HEK293 (cell line): Measurements from ENCODE around the gene CD79A.
A peak's percentile ranks its signal among the peaks of the same experiment; 100 is the strongest.

ENCODE experiments used
- CTCF ChIA-PET: fragments of 350-600 bp; formaldehyde crosslinking; extraction: SDS; loops from one replicate; lab custom pipeline; 2021; ENCODE audit warnings: antibody characterized with exemption; lab: Yijun Ruan, JAX
- POLR2A ChIA-PET: fragments of 300-600 bp; formaldehyde crosslinking; extraction: SDS; loops from one replicate; lab custom pipeline; 2020; ENCODE audit warnings: antibody characterized with exemption, inconsistent platforms; lab: Yijun Ruan, JAX
- H3K27ac ChIP-seq: fragments of 200-500 bp; sonication (Bioruptor generic); 2 replicates; pipeline ENCODE4 v1.5.1; 2014; ENCODE audit warnings: low read depth, low read length, control low read depth, inconsistent platforms; ENCODE audit errors: extremely low read depth
- H3K36me3 ChIP-seq, 2 experiments: fragments of 200-500 bp in 1 of 2; sonication (Bioruptor generic) in 1 of 2; 1 replicate in 1 of 2; 2 replicates in 1 of 2; pipeline ENCODE4 v1.5.1; 2014 to 2017; ENCODE audit warnings: inconsistent platforms in 2 of 2, low read length in 2 of 2; ENCODE audit not compliant: control insufficient read depth in 2 of 2, insufficient read depth in 1 of 2
- H3K4me1 ChIP-seq: fragments of 200-500 bp; sonication (Bioruptor generic); 2 replicates; pipeline ENCODE4 v1.5.1; 2014; ENCODE audit warnings: mild to moderate bottlenecking, low read length, inconsistent platforms; ENCODE audit not compliant: control insufficient read depth, insufficient read depth
- H3K4me3 ChIP-seq: 2 replicates; pipeline ENCODE4 v1.5.1; 2011; ENCODE audit warnings: low read depth, mild to moderate bottlenecking, control low read depth, low read length, moderate library complexity
- H3K9me3 ChIP-seq: fragments of 200-500 bp; sonication (Bioruptor generic); 2 replicates; pipeline ENCODE4 v1.5.1; 2014; ENCODE audit warnings: low read depth, low read length, inconsistent platforms; ENCODE audit not compliant: control insufficient read depth, insufficient read depth
- BCL11B ChIP-seq: fragments of 450-650 bp; formaldehyde crosslinking; IDR thresholded peaks from 2 replicates; pipeline ENCODE4 v1.5.1; 2016; ENCODE audit warnings: low read depth, missing biosample characterization, missing genetic modification characterization
- GLI2 ChIP-seq: fragments of 450-650 bp; formaldehyde crosslinking; IDR thresholded peaks from 2 replicates; pipeline ENCODE4; 2017; ENCODE audit warnings: missing biosample characterization, missing genetic modification characterization, low read depth, borderline replicate concordance
- GLI4 ChIP-seq: fragments of 450-650 bp; formaldehyde crosslinking; IDR thresholded peaks from 2 replicates; pipeline ENCODE4 v1.5.1; 2016; ENCODE audit warnings: missing biosample characterization, missing genetic modification characterization
- MEIS1 ChIP-seq: sonication (generic); formaldehyde crosslinking; IDR thresholded peaks from 2 replicates; pipeline ENCODE4 v1.8.1; 2022; ENCODE audit warnings: missing genetic modification reagents, mild to moderate bottlenecking, borderline replicate concordance
- OVOL3 ChIP-seq: fragments of 450-650 bp; formaldehyde crosslinking; IDR thresholded peaks from 2 replicates; pipeline ENCODE4 v1.5.1; 2016; ENCODE audit warnings: missing biosample characterization, missing genetic modification characterization
- PRDM2 ChIP-seq: fragments of 450-650 bp; formaldehyde crosslinking; IDR thresholded peaks from 2 replicates; pipeline ENCODE4 v1.5.1; 2016; ENCODE audit warnings: missing biosample characterization, missing genetic modification characterization, borderline replicate concordance
- RBAK ChIP-seq: fragments of 450-650 bp; formaldehyde crosslinking; IDR thresholded peaks from 2 replicates; pipeline ENCODE4 v1.5.1; 2016; ENCODE audit warnings: missing biosample characterization, missing genetic modification characterization
- SCRT1 ChIP-seq: fragments of 450-650 bp; formaldehyde crosslinking; IDR thresholded peaks from 2 replicates; pipeline ENCODE4 v1.5.1; 2016; ENCODE audit warnings: missing biosample characterization, missing genetic modification characterization, borderline replicate concordance
- ZBTB48 ChIP-seq: fragments of 450-650 bp; formaldehyde crosslinking; IDR thresholded peaks from 2 replicates; pipeline ENCODE4 v1.5.1; 2016; ENCODE audit warnings: missing biosample characterization, missing genetic modification characterization
- ZNF10 ChIP-seq: fragments of 450-650 bp; formaldehyde crosslinking; IDR thresholded peaks from 2 replicates; pipeline ENCODE4 v1.5.1; 2017; ENCODE audit warnings: missing biosample characterization, missing genetic modification characterization
- ZNF112 ChIP-seq: fragments of 450-650 bp; formaldehyde crosslinking; IDR thresholded peaks from 2 replicates; pipeline ENCODE4 v1.5.0; 2017; ENCODE audit warnings: missing biosample characterization, missing genetic modification characterization
- ZNF155 ChIP-seq: fragments of 450-650 bp; formaldehyde crosslinking; IDR thresholded peaks from 2 replicates; pipeline ENCODE4 v1.5.1; 2016; ENCODE audit warnings: missing biosample characterization, missing genetic modification characterization
- ZNF266 ChIP-seq: fragments of 450-650 bp; formaldehyde crosslinking; IDR thresholded peaks from 2 replicates; pipeline ENCODE4 v1.5.1; 2016; ENCODE audit warnings: missing biosample characterization, missing genetic modification characterization, low read depth
- ZNF274 ChIP-seq, 2 experiments: fragments of 200-500 bp in 1 of 2; fragments of 450-650 bp in 1 of 2; sonication (Bioruptor generic) in 1 of 2; formaldehyde crosslinking in 1 of 2; IDR thresholded peaks; 2 replicates each; pipeline versions ENCODE4 v1.5.1 to v1.6.1; 2014 to 2016; ENCODE audit warnings: borderline replicate concordance in 1 of 2, inconsistent platforms in 1 of 2, low read length in 1 of 2, missing biosample characterization in 1 of 2, missing genetic modification characterization in 1 of 2
- ZNF302 ChIP-seq: fragments of 450-650 bp; formaldehyde crosslinking; IDR thresholded peaks from 2 replicates; pipeline ENCODE4 v1.5.1; 2016; ENCODE audit warnings: missing biosample characterization, missing genetic modification characterization, low read depth
- ZNF488 ChIP-seq: fragments of 450-650 bp; formaldehyde crosslinking; IDR thresholded peaks from 2 replicates; pipeline ENCODE4 v1.5.1; 2016; ENCODE audit warnings: missing biosample characterization, missing genetic modification characterization
- ZNF544 ChIP-seq: fragments of 450-650 bp; formaldehyde crosslinking; IDR thresholded peaks from 2 replicates; pipeline ENCODE4 v1.5.0; 2017; ENCODE audit warnings: missing biosample characterization, missing genetic modification characterization
- ZNF776 ChIP-seq: fragments of 450-650 bp; formaldehyde crosslinking; IDR thresholded peaks from 2 replicates; pipeline ENCODE4 v1.5.0; 2017; ENCODE audit warnings: missing biosample characterization, missing genetic modification characterization, borderline replicate concordance
- TF ChIP-seq, protein P1 (sequence below): fragments of 450-650 bp; formaldehyde crosslinking; IDR thresholded peaks from 2 replicates; pipeline ENCODE4 v1.5.1; 2017; ENCODE audit warnings: missing biosample characterization, missing genetic modification characterization
- TF ChIP-seq, protein P2 (sequence below): fragments of 450-650 bp; formaldehyde crosslinking; IDR thresholded peaks from 2 replicates; pipeline ENCODE4 v1.5.1; 2016; ENCODE audit warnings: missing biosample characterization, missing genetic modification characterization
- TF ChIP-seq, protein P3 (sequence below): fragments of 450-650 bp; formaldehyde crosslinking; IDR thresholded peaks from 2 replicates; pipeline ENCODE4 v1.5.1; 2016; ENCODE audit warnings: missing biosample characterization, missing genetic modification characterization
- TF ChIP-seq, protein P4 (sequence below): fragments of 450-650 bp; IDR thresholded peaks from 2 replicates; pipeline ENCODE4 v1.5.1; 2018; ENCODE audit warnings: missing biosample characterization, missing genetic modification characterization

CD79A gene

GRCh38 chr19:41918095-41918494, 41.0 kb downstream of the CD79A start (continued):
- TF ChIP-seq, protein P1, sequence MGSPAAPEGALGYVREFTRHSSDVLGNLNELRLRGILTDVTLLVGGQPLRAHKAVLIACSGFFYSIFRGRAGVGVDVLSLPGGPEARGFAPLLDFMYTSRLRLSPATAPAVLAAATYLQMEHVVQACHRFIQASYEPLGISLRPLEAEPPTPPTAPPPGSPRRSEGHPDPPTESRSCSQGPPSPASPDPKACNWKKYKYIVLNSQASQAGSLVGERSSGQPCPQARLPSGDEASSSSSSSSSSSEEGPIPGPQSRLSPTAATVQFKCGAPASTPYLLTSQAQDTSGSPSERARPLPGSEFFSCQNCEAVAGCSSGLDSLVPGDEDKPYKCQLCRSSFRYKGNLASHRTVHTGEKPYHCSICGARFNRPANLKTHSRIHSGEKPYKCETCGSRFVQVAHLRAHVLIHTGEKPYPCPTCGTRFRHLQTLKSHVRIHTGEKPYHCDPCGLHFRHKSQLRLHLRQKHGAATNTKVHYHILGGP = no peak; the same call in 1 of the 2 replicates
- TF ChIP-seq, protein P2, sequence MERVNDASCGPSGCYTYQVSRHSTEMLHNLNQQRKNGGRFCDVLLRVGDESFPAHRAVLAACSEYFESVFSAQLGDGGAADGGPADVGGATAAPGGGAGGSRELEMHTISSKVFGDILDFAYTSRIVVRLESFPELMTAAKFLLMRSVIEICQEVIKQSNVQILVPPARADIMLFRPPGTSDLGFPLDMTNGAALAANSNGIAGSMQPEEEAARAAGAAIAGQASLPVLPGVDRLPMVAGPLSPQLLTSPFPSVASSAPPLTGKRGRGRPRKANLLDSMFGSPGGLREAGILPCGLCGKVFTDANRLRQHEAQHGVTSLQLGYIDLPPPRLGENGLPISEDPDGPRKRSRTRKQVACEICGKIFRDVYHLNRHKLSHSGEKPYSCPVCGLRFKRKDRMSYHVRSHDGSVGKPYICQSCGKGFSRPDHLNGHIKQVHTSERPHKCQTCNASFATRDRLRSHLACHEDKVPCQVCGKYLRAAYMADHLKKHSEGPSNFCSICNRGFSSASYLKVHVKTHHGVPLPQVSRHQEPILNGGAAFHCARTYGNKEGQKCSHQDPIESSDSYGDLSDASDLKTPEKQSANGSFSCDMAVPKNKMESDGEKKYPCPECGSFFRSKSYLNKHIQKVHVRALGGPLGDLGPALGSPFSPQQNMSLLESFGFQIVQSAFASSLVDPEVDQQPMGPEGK = peak; percentile 59
- TF ChIP-seq ZNF544 (0 out of 2 replicates have a peak, but pooled peaks have one; percentile 6), ZNF155 (tag by site-specific recombination) (peak; percentile 59; the same call in 1 of the 2 replicates), GLI4 (0 out of 2 replicates have a peak, but pooled peaks have one; percentile 50), ZBTB48 (tag by site-specific recombination) (peak; percentile 8; the same call in 1 of the 2 replicates)

- Histone ChIP-seq H3K27ac (no peak overlapping the region), H3K36me3 (no peaks in the 10 kb centered on the region), H3K4me1 (no peaks in the 10 kb centered on the region), H3K9me3 (no peaks in the 10 kb centered on the region), H3K4me3 (no peak overlapping the region)
- POLR2A ChIA-PET = interaction anchor here (1.3 kb wide), 1 partner anchor 58 kb away, joined by 5 read pairs; the partner anchor contains the start of gene RPS19
- CTCF ChIA-PET = interaction anchor here (0.9 to 1.1 kb wide), 2 partner anchors 15 to 46 kb away, joined by 3 to 5 read pairs; no protein-coding TSS in a partner anchor
- TF ChIP-seq ZNF302 (tag by site-specific recombination) (no peak), BCL11B (tag by site-specific recombination) (no peak), ZNF112 (tag by site-specific recombination) (0 out of 2 replicates have a peak, but pooled peaks have one; percentile 4), PRDM2 (tag by site-specific recombination) (no peak), ZNF10 (no peak), ZNF266 (tag by site-specific recombination) (no peak), SCRT1 (tag by site-specific recombination) (0 out of 2 replicates have a peak, but pooled peaks have one; percentile 19), GLI2 (tag by site-specific recombination) (no peak), ZNF488 (0 out of 2 replicates have a peak, but pooled peaks have one; percentile 8), MEIS1 (CRISPR knock-in tag) (no peak), OVOL3 (tag by site-specific recombination) (no peak), RBAK (tag by site-specific recombination) (0 out of 2 replicates have a peak, but pooled peaks have one; percentile 39), ZNF776 (tag by site-specific recombination) (0 out of 2 replicates have a peak, but pooled peaks have one; percentile 25), ZNF274 (IDR thresholded peaks at IDR 0.05; ENCODE audit: low read length) (no peak), ZNF274 (tag by site-specific recombination; IDR thresholded peaks at IDR 0.05; ENCODE audit: borderline replicate concordance) (no peak)
- TF ChIP-seq, protein P3, sequence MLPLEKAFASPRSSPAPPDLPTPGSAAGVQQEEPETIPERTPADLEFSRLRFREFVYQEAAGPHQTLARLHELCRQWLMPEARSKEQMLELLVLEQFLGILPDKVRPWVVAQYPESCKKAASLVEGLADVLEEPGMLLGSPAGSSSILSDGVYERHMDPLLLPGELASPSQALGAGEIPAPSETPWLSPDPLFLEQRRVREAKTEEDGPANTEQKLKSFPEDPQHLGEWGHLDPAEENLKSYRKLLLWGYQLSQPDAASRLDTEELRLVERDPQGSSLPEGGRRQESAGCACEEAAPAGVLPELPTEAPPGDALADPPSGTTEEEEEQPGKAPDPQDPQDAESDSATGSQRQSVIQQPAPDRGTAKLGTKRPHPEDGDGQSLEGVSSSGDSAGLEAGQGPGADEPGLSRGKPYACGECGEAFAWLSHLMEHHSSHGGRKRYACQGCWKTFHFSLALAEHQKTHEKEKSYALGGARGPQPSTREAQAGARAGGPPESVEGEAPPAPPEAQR (tag by site-specific recombination) = peak; percentile 47; the same call in 1 of the 2 replicates
- TF ChIP-seq, protein P4, sequence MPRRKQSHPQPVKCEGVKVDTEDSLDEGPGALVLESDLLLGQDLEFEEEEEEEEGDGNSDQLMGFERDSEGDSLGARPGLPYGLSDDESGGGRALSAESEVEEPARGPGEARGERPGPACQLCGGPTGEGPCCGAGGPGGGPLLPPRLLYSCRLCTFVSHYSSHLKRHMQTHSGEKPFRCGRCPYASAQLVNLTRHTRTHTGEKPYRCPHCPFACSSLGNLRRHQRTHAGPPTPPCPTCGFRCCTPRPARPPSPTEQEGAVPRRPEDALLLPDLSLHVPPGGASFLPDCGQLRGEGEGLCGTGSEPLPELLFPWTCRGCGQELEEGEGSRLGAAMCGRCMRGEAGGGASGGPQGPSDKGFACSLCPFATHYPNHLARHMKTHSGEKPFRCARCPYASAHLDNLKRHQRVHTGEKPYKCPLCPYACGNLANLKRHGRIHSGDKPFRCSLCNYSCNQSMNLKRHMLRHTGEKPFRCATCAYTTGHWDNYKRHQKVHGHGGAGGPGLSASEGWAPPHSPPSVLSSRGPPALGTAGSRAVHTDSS = no peak
These were observed 41.7 kb downstream of the CD79A start for GRCh38 chr19:41918653-41919244.
